GM21576 (cell line): ENCODE measurements around the gene BECN2.

Source experiments
- ATAC-seq: cut with Tn5 transposase; IDR thresholded peaks from one replicate; pipeline ENCODE4 v1.9.1; 2021; ENCODE audit warnings: mild to moderate bottlenecking, moderate library complexity; ENCODE audit not compliant: unreplicated experiment

Gene BECN2, protein sequence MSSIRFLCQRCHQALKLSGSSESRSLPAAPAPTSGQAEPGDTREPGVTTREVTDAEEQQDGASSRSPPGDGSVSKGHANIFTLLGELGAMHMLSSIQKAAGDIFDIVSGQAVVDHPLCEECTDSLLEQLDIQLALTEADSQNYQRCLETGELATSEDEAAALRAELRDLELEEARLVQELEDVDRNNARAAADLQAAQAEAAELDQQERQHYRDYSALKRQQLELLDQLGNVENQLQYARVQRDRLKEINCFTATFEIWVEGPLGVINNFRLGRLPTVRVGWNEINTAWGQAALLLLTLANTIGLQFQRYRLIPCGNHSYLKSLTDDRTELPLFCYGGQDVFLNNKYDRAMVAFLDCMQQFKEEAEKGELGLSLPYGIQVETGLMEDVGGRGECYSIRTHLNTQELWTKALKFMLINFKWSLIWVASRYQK

GRCh38 chr1:241957692-241958494 is at the start of gene BECN2:
BECN2 (plus strand) TSS chr1:241957767; CDS start chr1:241957767, 0 bp downstream.
- ATAC-seq = no peak

DNA sequence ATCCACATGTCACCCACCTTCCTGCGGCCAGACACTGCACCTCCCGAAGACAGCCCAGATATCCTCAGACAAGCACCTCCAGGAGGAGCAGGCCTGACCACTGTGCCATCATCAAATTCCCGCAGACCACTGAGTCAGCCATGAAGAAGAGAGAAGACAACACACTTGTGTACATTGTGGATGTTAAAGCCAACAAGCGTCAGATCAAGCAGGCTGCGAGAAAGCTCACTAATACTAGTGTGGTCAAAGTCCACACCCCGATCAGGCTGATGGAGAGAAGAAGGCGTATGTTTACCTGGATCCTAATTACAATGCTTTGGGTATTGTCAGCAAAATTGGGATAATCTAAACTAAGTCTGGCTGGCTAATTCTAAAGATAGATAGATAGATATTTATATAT is 41.4 kb upstream of the BECN2 start:
- ATAC-seq = no peak

- no peak for ATAC-seq
Observed at GRCh38 chr1:241917487-241917886, 40.1 kb upstream of the BECN2 start.

GRCh38 chr1:241918879-241919278 is 38.7 kb upstream of the BECN2 start:
- ATAC-seq = no peak

DNA sequence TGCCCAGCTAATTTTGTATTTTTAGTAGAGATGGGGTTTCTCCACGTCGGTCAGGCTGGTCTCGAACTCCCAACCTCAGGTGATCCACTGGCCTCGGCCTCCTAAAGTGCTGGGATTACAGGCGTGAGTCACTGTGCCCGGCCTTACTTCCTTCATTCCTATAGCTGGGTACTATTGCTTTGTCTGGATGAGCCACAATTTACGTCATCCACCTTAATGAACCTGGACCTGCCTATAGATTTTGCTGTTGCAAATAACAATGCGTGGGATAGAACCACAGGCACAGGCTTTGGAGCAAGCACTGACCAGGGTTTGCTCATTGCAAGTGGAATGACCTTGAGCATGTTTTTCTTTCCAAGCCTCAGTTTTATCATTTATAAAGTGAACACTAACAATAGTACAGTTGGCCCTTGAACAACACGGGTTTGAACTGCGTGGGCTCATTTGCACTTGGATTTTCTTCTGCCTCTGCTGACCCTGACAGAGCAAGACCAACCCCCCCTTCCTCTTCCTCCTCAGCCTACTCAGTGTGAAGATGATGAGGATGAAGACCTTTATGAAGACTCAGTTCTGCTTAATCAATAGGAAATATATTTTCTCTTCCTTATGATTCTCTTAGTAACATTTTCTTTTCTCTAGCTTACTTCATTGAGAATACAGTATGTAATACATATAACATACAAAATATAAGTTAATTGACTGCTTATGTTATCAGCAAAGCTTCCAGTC is 33.3 kb upstream of the BECN2 start:
- ATAC-seq = no peak

DNA sequence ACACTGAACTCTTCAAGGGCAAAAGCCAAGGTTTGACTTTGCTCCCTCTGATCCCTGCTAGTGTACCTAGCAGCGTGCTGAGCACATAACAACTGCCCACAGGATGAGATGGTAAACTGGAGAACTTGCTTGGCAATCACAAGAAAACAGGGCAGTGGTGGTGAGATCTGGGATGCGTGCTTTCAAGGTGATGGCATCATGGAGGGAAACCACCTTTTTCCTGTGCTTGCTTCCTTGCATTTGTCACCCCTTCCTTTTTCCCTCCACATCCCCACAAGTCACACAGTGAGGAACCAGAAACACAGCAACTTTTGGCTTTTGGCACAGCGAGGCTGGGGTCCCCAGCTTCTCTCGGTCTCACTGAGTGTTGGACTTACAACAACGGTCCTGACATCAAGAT is 31.4 kb upstream of the BECN2 start:
- no peak for ATAC-seq

- no peak for ATAC-seq
Observed at GRCh38 chr1:241927321-241927720, 30.2 kb upstream of the BECN2 start.

DNA sequence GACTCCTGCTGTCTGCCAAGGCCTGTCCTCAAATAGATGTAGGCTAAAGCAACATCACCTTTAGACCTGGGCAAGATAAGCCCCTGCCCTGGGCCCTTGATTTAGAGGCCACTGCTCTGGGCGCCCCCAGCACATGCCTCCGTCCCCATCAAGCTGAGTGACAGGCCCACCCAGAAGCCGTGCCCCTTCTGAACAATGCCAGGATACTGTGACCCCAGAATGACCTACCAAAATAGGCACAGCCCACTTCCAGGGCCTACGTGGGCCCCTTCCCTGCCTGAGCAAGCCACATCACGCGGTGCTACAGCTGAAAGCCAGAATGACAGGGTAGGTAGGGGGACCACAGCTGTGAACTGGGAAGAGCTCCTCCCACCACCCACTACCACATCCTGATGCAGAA is 24.7 kb upstream of the BECN2 start:
- no peak for ATAC-seq

- ATAC-seq = no peak
Observed at GRCh38 chr1:241934201-241934848, 23.2 kb upstream of the BECN2 start.

DNA sequence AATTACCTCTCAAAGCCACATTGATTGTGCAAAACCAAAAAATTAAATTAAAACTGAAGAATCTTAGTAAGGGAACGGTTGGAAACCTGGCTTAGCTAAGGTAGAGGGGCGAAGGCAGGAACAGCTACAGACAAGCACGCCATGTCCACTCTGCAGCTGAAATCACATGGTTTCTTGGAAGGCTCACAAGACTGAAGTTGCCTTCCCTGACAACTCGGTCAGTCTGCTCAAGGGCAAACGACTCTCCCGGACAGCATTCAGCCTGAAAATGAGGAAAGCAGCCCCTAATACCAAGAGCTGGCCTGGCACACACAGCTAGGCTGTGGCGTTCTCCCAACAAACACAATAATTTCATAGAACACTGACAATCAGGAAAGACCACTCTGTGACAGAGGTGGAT is 22.7 kb upstream of the BECN2 start:
- no peak for ATAC-seq

- ATAC-seq = no peak
Observed at GRCh38 chr1:241939798-241940197, 17.8 kb upstream of the BECN2 start.

GRCh38 chr1:241942738-241943137 is 14.8 kb upstream of the BECN2 start:
- ATAC-seq = no peak

GRCh38 chr1:241944300-241944699 is 13.3 kb upstream of the BECN2 start:
- no peak for ATAC-seq

- ATAC-seq = no peak
Observed at GRCh38 chr1:241947354-241947753, 10.2 kb upstream of the BECN2 start.

- no peak for ATAC-seq
Observed at GRCh38 chr1:241950390-241950789, 7.2 kb upstream of the BECN2 start.

- ATAC-seq = no peak
Observed at GRCh38 chr1:241962153-241962552, 4.6 kb downstream of the BECN2 start.

- ATAC-seq = no peak
Observed at GRCh38 chr1:241963722-241964121, 6.2 kb downstream of the BECN2 start.

DNA sequence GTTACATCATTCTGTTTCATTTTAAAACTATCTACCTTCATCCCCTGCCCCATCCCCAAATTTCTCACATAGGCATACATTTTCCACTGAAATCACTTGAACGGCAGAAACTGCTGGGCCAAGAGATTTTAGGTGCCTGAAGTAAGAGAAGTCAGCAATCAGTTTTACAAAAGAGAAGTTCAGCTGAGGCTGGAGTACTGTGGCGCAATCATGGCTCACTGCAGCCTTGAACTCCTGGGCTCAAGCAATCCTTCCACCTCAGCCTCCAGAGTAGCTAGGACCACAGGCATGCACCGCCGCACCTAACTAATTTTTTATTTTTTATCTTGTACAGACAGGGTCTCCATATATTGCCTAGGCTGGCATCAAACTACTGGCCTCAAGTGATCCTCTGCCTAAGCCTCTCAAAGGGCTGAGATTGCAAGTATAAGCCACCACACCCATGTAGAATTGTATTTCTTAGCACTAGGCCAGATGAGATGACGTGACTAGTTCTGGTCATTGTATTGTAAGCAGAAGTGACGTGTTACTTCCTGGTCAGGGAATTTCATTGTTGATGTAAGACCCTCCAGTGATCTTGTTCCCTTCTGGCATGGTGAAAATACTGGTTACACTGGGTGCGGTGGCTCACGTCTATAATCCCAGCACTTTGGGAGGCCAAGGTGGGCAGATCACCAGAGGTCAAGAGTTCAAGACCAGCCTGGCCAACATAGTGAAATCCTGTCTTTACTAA is 7.1 kb downstream of the BECN2 start:
- ATAC-seq = no peak

- ATAC-seq = no peak
Observed at GRCh38 chr1:241968611-241969010, 11.0 kb downstream of the BECN2 start.

DNA sequence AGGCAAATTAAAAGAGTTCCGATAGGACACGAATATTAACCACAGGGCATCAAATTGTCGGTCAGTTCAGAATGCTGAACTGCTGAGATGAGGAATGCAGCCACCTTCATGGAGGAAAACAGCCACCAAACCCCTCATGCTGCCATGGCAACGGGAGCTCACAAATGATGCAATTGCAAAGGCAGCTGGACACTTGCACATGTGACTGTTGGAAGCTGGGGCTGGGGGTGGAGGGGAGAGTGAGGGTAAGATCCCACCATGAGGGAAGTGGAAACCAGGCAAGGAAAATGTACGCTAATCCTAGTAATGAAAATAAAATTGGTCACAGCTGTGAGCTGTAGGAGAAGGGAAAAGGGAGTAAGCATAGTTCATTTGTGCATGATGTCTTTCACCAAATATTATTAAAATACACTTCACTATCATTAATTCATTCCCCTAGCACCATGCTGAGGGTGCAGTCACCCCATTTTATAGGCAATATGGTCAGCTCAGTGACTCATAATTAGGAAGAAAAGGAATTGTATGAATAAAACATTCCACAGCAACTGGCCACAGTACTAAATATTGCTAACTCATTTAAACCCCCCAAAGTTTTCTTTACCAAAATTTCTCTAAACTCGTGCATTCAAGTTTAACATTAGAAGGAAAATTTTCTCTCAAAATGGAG is 15.3 kb downstream of the BECN2 start:
- no peak for ATAC-seq
